ENCODE measurements around the gene CEP68. TPM values are rescaled to one million over a fixed set of nuclear protein-coding genes. Genes with fewer than 3 reads are reported as not detected.
"Not testable (repeated sequence)": the region's sequence is repeated elsewhere in the genome, so short reads cannot be mapped to it uniquely, and the experiment has no call there.

Gene CEP68
- total RNA-seq, 1 experiment from 2014 or later, result 3.4 TPM

DNA sequence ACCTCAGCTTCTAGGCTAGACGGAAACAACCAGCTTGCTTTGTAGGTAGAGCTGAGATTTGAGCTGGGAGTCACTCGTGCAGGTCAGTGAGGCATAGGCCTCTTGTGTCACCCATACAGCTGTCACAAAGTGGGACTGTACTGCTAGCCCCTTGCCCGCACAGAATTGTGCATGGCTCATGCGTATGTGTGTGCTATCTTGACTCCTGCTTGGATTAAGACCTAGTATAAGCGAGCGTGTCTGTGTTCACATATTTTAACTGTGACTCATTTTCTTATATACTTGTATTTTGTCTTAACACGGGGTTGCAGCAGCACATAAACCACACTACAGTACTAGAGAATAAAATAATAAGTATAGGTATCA is 20.1 kb downstream of the CEP68 start:
- DNase-seq (ENCODE audit: low spot score), result no peak

DNA sequence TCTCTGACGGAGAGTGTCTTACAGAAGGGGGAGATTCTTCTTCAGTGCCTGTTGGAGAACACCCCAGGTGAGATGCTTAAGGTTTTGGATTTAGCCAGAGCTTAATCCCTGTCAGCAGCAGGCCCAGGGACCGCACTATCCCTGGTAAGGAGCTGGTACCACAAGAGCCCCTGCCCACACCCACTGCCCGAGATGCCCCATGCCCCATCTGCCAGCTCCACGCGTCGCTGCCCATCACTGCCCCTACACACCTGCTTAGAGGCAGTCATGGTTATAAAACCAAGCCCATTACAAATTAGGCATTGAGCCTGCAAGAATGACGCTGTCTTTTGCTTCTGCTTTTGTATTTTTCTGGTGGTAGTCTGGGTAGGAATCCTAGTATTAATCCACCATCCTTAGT is 21.7 kb downstream of the CEP68 start:
- no peak for DNase-seq (ENCODE audit: low spot score)

DNA sequence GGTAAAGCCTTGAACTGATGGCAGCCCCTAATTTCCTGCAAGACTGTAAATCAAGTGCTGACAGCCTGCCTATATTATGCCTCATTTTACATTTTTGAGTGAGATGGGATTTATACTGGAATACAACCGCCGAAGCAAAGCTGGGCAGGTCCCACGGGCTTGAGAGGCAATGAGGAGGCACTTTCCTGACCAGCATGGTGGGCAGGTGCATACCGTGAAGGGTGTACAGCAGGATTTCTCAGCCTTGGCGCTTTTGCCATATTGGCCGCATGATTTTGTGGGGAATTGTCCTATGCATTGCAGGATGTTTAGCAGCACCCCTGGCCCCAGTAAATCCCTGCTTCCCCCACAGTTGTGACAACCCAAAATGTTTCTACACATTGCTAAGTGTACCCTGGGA is 22.8 kb downstream of the CEP68 start:
- DNase-seq (ENCODE audit: low spot score), result no peak

DNA sequence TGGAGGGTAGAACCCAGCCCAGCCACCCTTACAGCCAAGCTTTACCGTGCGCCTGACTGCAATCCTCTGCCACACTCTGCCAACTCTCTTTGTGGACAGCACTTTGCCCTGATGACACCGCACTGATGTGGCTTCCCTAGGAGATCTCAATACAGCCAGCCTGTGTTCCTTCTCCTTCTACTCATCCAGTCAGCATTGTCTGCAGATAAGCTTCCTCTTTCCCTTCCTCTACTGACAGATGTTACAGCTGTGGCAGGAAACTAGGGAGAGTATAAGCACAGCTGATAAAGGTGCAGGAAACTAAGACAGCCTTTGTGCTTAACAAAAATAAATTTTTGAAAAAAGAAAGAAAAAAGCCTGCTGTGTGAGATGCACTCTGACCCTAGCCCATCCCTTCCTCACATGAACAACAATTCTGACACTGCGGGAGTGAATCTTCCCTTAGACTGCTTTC is 25.0 kb downstream of the CEP68 start:
- DNase-seq (ENCODE audit: low spot score), result no peak

DNA sequence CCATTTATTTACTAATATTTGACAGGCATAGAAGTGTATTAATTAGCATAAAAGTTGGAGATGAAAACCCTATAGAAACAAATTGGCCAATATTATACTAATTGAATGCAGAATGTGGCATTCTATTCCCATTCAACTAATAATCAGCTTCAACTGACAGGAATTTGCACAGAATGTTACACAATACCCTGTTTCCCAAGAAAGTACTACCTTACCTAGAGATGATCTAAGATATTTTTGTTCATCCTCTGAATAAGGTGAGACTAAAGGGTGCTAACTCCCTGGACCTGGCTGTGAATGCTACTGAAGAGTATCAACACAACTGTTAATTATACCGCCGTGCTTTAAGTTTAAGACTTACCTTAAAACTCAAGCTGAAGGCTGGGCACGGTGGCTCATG is 28.9 kb downstream of the CEP68 start:
- no peak for DNase-seq (ENCODE audit: low spot score)

DNA sequence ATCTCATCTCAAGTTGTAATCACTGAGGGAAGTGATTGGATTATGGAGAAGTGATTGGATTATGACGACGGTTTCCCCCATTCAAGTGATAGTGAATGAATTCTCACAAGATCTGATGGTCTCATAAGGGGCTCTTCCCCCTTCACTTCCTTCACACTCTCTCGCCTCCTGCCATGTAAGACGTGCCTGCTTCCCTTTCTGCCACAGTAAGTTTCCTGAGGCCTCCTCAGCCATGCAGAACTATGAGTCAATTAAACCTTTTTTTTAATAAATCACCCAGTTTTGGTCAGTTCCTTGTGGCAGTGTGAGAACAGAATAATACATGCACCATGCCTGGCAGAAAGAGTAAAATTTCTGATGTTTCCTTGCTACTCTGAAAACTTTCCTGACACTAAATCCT is 36.6 kb downstream of the CEP68 start:
- DNase-seq (ENCODE audit: low spot score), result no peak

DNA sequence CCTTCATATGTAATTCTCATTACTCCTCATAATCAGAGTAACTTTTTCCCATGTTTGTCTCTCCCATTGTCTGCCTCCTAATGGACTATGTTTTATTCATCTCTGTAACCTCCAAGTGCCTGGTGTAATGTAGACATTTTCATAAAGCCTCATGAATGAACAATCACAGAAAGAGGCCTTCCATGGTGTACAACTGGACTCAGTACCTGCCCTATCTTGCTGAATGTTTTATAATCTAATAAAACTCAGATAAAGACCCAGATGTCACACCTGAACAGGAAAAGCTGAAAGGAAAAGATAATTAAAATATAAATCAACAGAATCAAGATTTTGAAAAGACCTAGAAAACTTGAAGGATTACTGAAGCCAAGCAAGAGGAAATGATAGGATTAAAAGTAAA is 37.0 kb downstream of the CEP68 start:
- DNase-seq (ENCODE audit: low spot score), result no peak

DNA sequence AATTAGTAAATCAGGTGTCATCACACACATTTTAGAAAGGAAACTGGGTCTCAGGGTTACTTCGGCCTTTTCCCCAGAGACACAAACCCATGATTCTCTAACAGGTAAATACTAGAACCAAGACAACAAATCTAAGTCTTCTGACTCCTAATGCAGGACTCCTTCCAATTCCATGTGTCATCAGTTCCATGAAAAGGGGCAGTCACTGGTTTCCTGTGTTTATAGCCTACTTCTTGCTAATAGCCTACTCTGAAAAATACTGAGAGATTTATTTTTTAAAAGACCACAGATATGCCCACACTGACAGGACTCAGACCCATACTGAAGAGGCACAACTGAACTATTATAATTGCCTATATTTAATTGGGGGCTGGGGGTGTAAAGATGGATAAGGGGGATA is 40.7 kb downstream of the CEP68 start:
- no peak for DNase-seq (ENCODE audit: low spot score)

DNA sequence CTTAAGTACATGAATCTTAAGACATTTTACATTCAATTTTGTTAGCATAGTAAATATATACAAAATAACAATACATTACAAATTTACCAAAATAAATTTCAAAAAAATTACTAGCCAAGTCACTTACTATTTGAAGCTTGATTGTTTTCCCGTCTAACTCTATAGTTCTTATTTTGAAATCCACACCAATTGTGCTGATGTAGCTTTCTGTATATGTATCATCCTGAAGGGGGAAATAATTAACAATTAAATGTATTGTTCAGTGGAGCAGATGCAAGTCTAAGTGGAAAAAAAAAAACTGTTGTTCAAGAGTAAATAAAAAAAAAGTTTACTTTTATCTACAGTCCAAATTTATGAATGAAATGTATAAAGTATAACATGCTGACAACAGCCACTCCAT is 41.6 kb downstream of the CEP68 start:
- no peak for DNase-seq (ENCODE audit: low spot score)

DNA sequence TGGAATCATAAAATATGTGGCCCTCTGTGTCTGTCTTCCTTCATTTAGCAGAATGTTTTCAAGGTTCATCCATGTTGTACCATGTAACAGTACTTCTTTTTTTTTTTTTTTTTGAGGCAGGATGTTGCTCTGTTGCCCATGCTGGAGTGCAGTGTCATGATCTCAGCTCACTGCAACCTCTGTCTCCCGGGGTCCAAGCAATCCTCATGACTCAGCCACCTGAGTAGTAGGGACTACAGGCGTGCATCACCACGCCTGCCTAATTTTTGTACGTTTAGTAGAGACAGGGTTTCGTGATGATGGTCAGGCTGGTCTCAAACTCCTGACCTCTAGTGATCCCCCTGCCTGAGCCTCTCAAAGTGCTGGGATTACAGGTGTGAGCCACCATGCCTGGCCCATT is 42.5 kb downstream of the CEP68 start:
- no peak for DNase-seq (ENCODE audit: low spot score)

DNA sequence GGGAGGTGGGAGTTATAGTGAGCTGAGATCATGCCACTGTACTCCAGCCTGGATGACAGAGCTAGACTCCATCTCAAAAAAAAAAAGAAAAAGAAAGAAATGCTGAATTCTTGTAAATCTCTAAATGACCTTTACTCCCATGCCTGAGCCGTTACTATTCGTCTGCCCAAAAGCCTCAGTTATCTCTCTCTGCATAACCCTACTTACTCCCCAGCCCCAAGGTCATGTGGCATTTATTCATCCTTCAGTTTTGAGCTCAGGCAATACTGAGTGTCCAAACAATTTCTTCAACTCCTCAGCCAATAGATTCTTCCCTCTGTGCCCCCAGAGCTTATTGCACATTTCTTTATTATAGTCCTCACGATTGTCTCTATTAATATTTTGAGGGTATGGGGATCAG is 44.9 kb downstream of the CEP68 start:
- no peak for DNase-seq (ENCODE audit: low spot score)

DNA sequence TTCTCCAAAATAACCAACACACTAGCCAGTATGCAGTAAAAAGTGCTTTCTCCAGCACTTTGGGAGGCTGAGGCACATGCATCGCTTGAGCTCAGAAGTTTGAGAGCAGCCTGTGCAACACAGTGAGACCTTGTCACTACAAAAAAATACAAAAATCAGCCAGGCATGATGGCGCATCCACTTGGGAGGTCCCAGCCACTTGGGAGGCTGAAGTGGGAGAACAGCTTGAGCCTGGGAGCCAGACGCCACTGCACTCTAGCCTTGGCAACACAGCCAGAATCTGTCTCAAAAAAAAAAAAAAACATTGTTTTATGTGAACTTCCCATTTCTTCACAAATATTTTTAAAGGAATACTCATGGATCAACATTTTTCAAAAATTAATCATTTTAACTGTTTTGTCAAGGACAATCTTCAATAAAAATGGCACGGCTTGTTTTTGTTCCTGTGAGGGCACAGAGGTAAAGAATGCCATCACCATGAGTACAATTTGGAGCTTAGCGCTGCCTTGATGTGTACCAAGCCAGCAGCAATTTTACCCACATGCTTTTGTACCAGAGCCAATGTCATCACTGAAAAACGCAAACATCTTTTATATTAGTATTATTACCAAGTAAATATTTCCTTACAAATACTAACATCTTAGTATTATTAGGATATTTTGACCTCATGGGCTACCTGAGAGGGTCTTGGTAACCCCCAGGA is 46.9 kb downstream of the CEP68 start:
- DNase-seq (ENCODE audit: low spot score), result no peak

DNA sequence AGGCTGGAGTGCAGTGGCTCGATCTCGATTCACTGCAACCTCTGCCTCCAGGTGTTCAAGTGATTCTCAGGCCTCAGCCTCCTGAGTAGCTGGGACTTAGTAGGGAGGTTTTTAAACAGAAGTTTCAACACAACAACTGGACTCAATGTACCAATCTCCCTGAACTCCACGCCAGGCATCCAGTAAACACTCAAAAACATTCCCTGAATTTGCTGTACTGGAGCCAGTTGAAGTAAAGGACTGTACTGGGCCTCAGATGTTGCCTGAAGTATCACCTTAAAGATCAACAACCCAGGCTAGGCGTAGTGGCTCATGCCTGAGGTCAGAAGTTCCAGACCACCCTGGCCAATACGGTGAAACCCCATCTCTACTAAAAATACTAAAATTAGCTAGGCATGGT is 51.3 kb downstream of the CEP68 start:
- DNase-seq (ENCODE audit: low spot score), result no peak

DNA sequence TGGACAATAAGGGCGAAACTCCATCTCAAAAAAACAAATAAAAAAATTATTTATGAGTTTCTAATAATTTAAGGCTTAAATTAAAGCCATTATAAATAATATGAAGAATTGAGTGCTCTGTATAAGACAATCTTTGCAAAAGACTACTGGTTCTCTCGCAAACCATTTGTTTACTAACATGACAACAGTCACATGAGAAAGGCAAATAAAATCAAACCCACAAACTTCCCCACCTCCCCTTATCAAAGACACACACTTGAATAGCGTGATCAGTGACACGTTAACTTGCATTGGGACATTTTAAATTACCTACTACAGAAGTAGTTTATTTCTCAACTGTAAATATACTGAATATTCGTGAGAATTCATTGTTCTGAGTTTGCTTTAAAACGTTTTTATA is 52.6 kb downstream of the CEP68 start:
- DNase-seq (ENCODE audit: low spot score), result no peak

DNA sequence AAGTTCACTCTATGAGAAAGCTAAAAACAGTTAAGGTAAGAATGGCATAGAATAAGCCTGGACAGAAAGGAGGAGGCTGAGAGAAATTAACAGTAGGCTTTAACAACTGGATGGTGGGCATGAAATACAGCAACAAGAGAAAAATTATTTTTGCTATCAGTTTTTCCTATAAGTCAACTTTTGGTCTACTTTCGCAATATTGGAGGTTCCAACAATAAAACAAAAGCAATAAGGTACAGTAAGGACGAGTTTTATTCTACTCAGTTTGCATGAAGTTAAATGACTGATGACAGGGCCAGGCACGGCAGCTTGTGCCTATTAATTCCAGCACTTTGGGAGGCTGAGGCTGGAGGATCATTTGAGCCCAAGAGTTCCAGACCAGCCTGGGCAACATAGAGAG is 56.4 kb downstream of the CEP68 start:
- DNase-seq (ENCODE audit: low spot score), result no peak

DNA sequence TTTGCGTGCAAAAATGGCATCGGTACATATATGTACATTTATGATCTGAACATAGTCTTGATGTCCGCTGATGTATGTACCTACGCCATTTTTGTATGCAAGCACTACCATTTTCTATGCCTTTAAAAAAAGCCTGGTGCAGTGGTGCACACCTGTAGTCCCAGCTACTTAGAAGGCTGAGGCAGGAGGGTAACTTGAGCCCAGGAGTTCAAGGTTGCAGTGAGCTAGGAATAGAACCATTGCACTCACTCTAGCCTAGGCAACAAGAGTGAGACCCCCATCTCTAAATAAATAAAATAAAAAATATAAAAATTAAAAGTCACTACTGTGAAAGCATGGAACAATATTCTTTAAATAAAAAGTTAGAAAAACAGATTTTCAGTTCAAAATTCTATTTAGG is 57.0 kb downstream of the CEP68 start:
- no peak for DNase-seq (ENCODE audit: low spot score)

DNA sequence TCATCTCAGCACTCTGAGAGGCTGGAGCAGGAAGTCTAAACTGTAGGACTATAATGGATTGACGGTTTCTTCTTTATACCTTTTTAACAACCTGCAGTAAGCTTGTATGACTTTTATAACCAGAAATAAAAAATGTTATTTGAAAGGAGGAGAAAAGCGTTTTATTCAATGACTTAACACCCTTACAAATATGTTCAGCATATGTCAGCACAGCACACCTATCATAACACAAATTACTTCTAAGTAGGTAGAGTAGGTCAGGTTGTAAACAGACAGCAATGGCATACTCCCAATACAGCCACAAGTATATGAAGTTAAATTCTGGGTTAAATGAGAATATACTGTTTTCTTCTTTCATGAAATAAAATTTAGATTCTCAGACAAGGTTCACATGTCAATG is 57.6 kb downstream of the CEP68 start:
- no peak for DNase-seq (ENCODE audit: low spot score)

DNA sequence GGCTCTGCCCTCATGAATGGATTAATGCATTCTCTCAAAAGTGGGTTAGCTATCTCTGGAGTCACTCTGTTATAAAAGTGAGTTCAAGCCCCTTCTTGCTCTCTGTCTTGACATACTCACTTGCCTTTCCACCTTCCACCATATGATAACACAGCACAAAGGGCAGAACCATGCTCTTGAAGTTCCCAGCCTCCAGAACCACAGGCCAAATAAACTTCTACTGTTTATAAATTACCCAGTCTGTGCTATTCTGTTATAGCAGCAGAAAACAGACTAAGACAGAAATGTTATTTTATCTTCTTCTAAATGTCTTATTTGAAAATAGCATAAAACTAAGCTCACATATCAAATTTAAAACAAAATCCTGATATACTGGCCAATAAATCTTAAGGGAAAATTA is 58.7 kb downstream of the CEP68 start:
- DNase-seq (ENCODE audit: low spot score), result no peak

DNA sequence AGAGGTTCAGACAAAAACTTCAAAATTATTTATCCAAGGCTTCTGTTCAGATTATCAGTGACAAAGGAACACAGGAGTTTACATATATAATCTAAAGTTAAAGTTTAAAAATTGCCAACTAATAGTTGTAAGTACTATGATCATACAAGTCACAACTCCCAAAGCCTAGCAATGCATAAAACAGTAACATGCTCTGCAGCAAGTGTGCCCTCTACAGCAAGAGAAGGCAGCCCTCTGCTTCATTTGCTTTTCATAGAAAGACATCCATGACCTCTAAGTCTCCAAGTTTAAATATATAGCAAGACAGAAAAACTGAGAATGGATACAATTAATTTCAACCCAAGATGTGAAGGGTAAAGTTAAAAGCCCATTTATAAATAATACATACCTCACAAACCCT is 60.4 kb downstream of the CEP68 start:
- no peak for DNase-seq (ENCODE audit: low spot score)

DNA sequence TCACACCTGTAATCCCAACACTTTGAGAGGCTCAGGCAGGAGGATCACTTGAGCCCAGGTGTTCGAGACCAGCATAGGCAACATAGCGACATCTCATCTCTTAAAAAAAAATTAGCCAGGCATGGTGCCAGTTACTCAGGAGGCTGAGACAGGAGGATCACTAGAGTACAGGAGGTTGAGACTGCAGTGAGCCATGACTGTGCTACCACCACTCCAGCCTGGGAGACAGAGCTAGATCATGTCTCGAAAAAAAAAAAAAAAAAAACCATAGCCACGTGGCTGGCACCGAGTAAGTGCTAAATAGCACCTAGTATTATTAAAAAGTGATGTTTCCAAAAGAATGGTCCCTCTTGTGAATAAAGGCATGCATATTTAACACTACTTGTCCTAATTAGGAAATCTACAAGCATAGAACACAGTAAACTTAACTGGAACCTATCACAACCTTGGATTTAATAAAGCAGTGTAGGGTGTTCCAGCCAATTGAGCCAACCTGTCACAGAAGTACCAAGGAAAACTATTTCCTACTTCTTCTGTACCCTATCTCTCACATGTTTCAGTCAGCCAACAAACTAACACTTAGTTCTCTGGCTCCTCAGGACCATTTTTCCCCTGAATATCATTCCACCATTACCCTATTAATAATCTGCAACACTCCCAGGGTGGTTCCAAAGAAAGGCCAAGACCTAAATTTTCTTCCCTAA is 64.9 kb downstream of the CEP68 start:
- no peak for DNase-seq (ENCODE audit: low spot score)

DNA sequence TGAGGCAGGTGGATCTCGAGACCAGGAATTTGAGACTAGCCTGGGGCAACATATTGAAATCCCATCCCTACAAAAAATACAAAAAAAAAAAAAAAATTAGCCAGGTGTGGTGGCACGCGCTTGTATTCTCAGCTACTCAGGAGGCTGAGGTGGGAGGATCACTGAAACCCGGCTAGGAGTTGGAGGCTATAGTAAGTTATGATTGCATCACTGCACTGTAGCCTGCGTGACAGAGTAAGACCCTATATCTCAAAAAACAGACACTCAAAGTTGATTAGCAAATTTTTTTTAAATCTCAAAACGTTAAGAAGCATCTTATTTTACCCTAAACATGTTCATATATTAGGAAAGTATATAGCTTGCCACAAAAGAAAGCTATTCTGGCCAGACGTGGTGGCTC is 66.1 kb downstream of the CEP68 start:
- DNase-seq (ENCODE audit: low spot score), result no peak

DNA sequence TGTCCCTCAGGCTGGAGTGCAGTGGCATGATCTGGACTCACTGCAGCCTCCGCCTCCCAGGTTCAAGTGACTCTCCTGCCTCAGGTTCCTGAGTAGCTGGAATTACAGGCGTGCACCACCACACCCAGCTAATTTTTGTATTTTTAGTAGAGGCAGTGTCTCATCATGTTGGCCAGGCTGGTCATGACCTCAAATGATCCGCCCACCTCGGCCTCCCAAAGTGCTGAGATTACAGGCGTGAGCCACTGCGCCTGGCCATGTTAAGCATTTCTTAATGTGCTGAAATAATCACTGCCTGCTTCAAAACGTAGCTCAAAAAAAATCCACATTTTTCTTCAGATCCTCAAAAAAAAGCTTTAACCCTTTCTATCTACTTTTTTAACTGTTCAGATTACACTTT is 69.2 kb downstream of the CEP68 start:
- not testable (repeated sequence) for DNase-seq (ENCODE audit: low spot score)

DNA sequence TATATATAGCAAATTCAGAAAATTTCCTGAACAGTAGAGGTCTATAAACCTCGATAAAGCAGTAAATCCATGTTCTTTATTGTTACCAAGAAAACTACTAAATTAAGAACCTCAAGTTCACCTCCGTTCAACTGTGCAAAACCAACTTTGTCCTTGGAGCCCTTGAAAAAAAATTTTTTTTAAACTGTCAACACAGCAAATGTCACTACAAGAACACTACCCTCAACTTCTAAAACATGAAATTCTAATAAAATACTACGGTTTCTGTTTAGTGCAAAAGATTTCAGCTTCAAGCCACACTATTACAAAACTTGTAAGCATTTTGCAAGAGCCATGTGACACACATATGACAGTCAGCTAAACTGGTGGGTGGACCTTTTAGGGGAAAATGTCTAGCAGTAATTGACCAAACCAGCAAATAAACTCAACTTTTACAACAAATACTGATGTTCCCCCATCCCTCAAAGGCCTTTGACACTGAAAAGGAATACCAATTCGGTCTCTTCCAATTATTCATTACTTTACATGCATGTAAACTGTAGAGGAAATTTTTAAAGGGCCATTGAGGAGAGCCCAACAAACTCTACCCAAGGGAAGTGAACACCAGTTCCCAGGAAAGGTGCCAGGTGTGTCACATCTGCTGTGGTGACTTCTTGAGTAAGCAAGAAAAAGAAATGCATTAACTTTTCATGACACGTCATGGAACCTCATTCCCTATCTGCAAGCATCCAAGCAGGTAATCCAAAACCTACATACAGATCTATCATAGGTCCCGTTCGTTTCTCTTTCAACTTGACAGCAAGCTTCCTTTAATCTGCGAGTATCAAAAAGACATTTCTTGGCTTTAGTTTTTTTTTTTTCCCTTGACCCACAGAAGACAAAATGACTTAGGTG is 72.3 kb downstream of the CEP68 start:
- DNase-seq (ENCODE audit: low spot score), result peak; percentile 13

All from HT-29 (cell line).